WTC11 (cell line): ENCODE results near the gene CHKA.

Experiments used
- ETV6 ChIP-seq: sonication (generic); formaldehyde crosslinking; IDR thresholded peaks from 2 replicates; pipeline ENCODE4 v1.8.1; 2022; ENCODE audit warnings: mild to moderate bottlenecking, missing genetic modification reagents
- FOXK1 ChIP-seq: sonication (generic); formaldehyde crosslinking; IDR thresholded peaks from 2 replicates; pipeline ENCODE4 v1.8.0; 2022; ENCODE audit warnings: mild to moderate bottlenecking, moderate library complexity, missing genetic modification reagents
- IRF2 ChIP-seq: sonication (generic); formaldehyde crosslinking; IDR thresholded peaks from 2 replicates; pipeline ENCODE4 v1.8.0; 2022; ENCODE audit warnings: low read depth, missing genetic modification reagents, borderline replicate concordance
- JUN ChIP-seq: sonication (generic); formaldehyde crosslinking; IDR thresholded peaks from 2 replicates; pipeline ENCODE4 v1.8.0; 2023; ENCODE audit warnings: mild to moderate bottlenecking, missing genetic modification reagents
- NR1H2 ChIP-seq: sonication (generic); formaldehyde crosslinking; IDR thresholded peaks from 2 replicates; pipeline ENCODE4 v1.9.0; 2021; ENCODE audit warnings: mild to moderate bottlenecking, moderate library complexity, missing genetic modification reagents
- NR3C1 ChIP-seq: sonication (generic); formaldehyde crosslinking; conservative IDR thresholded peaks from 2 replicates; pipeline ENCODE4 v1.8.1; 2023; ENCODE audit warnings: low read depth, mild to moderate bottlenecking, missing genetic modification reagents
- SOX15 ChIP-seq: fragments of 250-450 bp; sonication (Bioruptor Pico); IDR thresholded peaks from 2 replicates; pipeline ENCODE4 v1.9.0; 2021; ENCODE audit warnings: mild to moderate bottlenecking
- SP1 ChIP-seq: sonication (generic); formaldehyde crosslinking; conservative IDR thresholded peaks from 2 replicates; pipeline ENCODE4 v1.8.1; 2022; ENCODE audit warnings: missing genetic modification reagents
- TF ChIP-seq, protein P1 (sequence below): sonication (generic); formaldehyde crosslinking; IDR thresholded peaks from 2 replicates; pipeline ENCODE4 v1.8.1; 2023; ENCODE audit warnings: mild to moderate bottlenecking, moderate library complexity, missing genetic modification reagents
- TF ChIP-seq, protein P2 (sequence below): fragments of 250-450 bp; sonication (Bioruptor Pico); conservative IDR thresholded peaks from 2 replicates; pipeline ENCODE4 v1.9.0; 2021; ENCODE audit warnings: mild to moderate bottlenecking
- TF ChIP-seq, protein P3 (sequence below): fragments of 200-600 bp; IDR thresholded peaks from 2 replicates; pipeline ENCODE4 v1.8.0; 2022; ENCODE audit warnings: antibody characterized with exemption
- TF ChIP-seq, protein P4 (sequence below): fragments of 250-450 bp; sonication (Bioruptor Pico); IDR thresholded peaks from 2 replicates; pipeline ENCODE4 v1.9.0; 2021; ENCODE audit warnings: mild to moderate bottlenecking
- TF ChIP-seq, protein P5 (sequence below): sonication (generic); formaldehyde crosslinking; IDR thresholded peaks from 2 replicates; pipeline ENCODE4 v1.8.1; 2023; ENCODE audit warnings: mild to moderate bottlenecking, missing genetic modification reagents, moderate library complexity

DNA sequence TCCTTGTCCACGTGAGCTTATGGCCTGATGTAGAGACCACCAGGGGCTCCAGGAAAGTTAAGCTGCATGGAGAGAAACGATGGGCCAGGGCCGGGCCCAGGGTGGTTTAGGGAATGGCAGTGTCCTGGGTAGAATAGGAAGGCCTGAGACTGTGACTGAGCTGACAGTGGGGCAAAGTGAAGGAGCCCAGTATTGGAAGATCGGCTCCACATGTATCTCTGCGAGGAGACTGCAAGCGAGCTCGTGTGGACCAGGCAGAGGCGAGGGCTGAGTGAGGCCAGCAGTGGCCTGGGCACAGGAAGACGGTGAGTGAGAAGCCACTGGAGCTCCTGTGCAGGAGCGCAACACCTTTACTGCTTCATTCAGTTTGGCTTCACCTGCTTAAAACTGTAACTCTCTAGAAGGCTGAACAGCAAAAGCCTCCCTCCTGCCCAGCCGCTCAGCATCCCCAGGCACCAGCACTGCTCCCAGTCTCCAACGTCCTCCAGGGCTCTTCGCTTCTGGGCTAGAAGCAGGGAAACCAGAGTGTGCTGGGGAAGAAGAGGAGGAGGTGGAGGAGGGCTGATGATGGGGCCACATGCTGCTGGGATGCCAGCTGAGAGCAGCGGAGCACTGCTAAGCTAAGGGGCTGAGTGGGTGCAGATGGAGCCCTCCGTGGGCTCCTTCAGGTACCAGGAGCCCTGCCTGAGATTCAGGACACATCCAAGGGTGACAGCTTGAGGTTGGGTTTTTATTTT lies 68.9 kb downstream of the CHKA start:
- TF ChIP-seq, protein P1, sequence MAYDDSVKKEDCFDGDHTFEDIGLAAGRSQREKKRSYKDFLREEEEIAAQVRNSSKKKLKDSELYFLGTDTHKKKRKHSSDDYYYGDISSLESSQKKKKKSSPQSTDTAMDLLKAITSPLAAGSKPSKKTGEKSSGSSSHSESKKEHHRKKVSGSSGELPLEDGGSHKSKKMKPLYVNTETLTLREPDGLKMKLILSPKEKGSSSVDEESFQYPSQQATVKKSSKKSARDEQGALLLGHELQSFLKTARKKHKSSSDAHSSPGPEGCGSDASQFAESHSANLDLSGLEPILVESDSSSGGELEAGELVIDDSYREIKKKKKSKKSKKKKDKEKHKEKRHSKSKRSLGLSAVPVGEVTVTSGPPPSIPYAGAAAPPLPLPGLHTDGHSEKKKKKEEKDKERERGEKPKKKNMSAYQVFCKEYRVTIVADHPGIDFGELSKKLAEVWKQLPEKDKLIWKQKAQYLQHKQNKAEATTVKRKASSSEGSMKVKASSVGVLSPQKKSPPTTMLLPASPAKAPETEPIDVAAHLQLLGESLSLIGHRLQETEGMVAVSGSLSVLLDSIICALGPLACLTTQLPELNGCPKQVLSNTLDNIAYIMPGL: no peak
- TF ChIP-seq, protein P2, sequence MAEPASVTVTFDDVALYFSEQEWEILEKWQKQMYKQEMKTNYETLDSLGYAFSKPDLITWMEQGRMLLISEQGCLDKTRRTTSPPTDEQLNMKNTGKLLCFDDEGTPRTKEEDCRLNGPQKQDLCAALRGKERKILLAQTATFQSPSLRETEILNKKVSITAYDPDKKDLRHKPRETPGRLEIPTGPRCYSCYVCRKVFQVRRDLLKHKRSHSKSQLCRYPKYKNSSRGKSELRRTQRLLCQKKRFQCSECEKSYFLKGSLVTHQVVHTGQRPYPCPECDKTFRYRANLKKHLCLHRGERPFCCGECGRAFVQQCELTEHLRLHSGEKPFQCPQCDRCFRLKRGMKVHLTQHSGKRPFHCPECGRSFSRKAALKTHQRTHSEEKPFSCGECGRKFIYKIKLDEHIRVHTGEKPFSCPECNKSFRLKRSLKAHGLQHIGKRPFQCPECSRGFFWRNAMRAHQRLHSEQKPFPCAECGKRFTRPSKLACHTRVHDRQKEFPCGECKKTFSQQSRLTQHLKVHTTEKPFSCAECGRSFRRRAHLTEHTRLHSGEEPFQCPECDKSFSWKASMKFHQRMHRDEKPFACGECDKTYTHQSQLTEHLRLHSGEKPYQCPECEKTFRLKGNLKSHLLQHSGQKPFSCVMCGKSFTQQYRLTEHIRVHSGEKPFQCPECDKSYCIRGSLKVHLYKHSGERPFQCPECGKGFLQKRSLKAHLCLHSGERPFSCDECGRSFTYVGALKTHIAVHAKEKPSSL: no peak
- no peak for TF ChIP-seq ETV6 (CRISPR knock-in tag)
- TF ChIP-seq NR1H2: no peak
- TF ChIP-seq, protein P3, sequence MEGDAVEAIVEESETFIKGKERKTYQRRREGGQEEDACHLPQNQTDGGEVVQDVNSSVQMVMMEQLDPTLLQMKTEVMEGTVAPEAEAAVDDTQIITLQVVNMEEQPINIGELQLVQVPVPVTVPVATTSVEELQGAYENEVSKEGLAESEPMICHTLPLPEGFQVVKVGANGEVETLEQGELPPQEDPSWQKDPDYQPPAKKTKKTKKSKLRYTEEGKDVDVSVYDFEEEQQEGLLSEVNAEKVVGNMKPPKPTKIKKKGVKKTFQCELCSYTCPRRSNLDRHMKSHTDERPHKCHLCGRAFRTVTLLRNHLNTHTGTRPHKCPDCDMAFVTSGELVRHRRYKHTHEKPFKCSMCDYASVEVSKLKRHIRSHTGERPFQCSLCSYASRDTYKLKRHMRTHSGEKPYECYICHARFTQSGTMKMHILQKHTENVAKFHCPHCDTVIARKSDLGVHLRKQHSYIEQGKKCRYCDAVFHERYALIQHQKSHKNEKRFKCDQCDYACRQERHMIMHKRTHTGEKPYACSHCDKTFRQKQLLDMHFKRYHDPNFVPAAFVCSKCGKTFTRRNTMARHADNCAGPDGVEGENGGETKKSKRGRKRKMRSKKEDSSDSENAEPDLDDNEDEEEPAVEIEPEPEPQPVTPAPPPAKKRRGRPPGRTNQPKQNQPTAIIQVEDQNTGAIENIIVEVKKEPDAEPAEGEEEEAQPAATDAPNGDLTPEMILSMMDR: no peak
- no peak for TF ChIP-seq JUN (CRISPR knock-in tag)
- no peak for TF ChIP-seq SOX15 (CRISPR knock-in tag)
- TF ChIP-seq SP1 (CRISPR knock-in tag): no peak
- TF ChIP-seq FOXK1: no peak
- TF ChIP-seq IRF2: no peak
- TF ChIP-seq, protein P4, sequence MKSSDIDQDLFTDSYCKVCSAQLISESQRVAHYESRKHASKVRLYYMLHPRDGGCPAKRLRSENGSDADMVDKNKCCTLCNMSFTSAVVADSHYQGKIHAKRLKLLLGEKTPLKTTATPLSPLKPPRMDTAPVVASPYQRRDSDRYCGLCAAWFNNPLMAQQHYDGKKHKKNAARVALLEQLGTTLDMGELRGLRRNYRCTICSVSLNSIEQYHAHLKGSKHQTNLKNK (CRISPR knock-in tag): no peak
- TF ChIP-seq, protein P5, sequence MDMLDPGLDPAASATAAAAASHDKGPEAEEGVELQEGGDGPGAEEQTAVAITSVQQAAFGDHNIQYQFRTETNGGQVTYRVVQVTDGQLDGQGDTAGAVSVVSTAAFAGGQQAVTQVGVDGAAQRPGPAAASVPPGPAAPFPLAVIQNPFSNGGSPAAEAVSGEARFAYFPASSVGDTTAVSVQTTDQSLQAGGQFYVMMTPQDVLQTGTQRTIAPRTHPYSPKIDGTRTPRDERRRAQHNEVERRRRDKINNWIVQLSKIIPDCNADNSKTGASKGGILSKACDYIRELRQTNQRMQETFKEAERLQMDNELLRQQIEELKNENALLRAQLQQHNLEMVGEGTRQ (CRISPR knock-in tag): no peak
- no peak for TF ChIP-seq NR3C1 (CRISPR knock-in tag)
